Peyer's patch (tissue), 4 donors: ENCODE measurements around the gene JADE3.

Experiments used
- CTCF ChIP-seq, 6 experiments: fragments of 450-650 bp in 4 of 6; fragments of 200-600 bp in 2 of 6; sonication (generic) in 1 of 6; IDR thresholded peaks; one replicate each; pipeline ENCODE4 v1.5.1; 2017 to 2019; ENCODE audit warnings: antibody characterized with exemption in 6 of 6, mild to moderate bottlenecking in 3 of 6, moderate library complexity in 1 of 6
- POLR2A ChIP-seq, 2 donors: fragments of 450-650 bp; IDR thresholded peaks; one replicate each; pipeline ENCODE4 v1.5.1; 2017; ENCODE audit warnings: antibody characterized with exemption in 2 of 2, mild to moderate bottlenecking in 2 of 2, moderate library complexity in 2 of 2

GRCh38 chrX:46904626-46905025 lies 7.6 kb upstream of the JADE3 start:
- no peak for TF ChIP-seq CTCF (IDR thresholded peaks at IDR 0.05)
- no peak for TF ChIP-seq POLR2A (IDR thresholded peaks at IDR 0.05)
